ENCODE measurements around the gene NRXN3. TPM values are rescaled to one million over a fixed set of nuclear protein-coding genes. Genes with fewer than 3 reads are reported as not detected.

The NRXN3 gene
- total and polyA plus RNA-seq, 2 donors (not counting 1 experiment from before 2014, with no cell fraction given), result not detected

- POLR2A ChIA-PET, result no interaction called here
- TF ChIP-seq EZH2 (IDR thresholded peaks at IDR 0.05; ENCODE audit: borderline replicate concordance, insufficient read depth, low read depth, low read length, poor library complexity, severe bottlenecking), result no peak
- TF ChIP-seq CTCF (IDR thresholded peaks at IDR 0.05), result no peak
- Histone ChIP-seq H3K4me2 (replicated peaks; ENCODE audit: low read depth, low read length, poor library complexity, severe bottlenecking) (no peak overlapping the region), H3K9ac (ENCODE audit: low read length) (no peak overlapping the region), H3K4me1 (ENCODE audit: control insufficient read depth in 2 of 2, insufficient read depth in 2 of 2, low read length in 2 of 2) (no peaks in the 10 kb centered on the region), H3K9me3 (ENCODE audit: control extremely low read depth in 1 of 3, control insufficient read depth in 2 of 3, insufficient read depth in 1 of 3, low read length in 2 of 3) (no peaks in the 10 kb centered on the region), H4K20me1 (ENCODE audit: control insufficient read depth, insufficient read depth, low read length, poor library complexity, severe bottlenecking) (no peaks in the 10 kb centered on the region), H3K27me3 (replicated peaks in 1 of 4; ENCODE audit: control extremely low read depth in 1 of 4, control insufficient read depth in 3 of 4, insufficient read depth in 4 of 4, low read length in 3 of 4) (no peaks in the 10 kb centered on the region), H3K79me2 (ENCODE audit: control insufficient read depth, insufficient read depth, low read length) (no peaks in the 10 kb centered on the region), H2AFZ (ENCODE audit: insufficient read depth, low read depth, low read length, poor library complexity, severe bottlenecking) (no peak overlapping the region), H3K36me3 (replicated peaks in 1 of 2; ENCODE audit: control extremely low read depth in 1 of 2, control insufficient read depth in 1 of 2, extremely low read depth in 1 of 2, insufficient read depth in 2 of 2, low read length in 1 of 2) (no peaks in the 10 kb centered on the region), H3K27ac (ENCODE audit: low read length in 2 of 2) (no peak overlapping the region), H3K4me3 (ENCODE audit: control extremely low read depth in 1 of 5, extremely low read depth in 1 of 5, insufficient read depth in 1 of 5, low read depth in 2 of 5, low read length in 4 of 5) (no peak overlapping the region)
- intact Hi-C loops (cut with micrococcal nuclease), result no loop called here
- H3K27me3 Mint-ChIP-seq, result no peaks in the 10 kb centered on the region
- peaks cover 2% of the 10 kb centered on the region for H3K9me3 Mint-ChIP-seq (ENCODE audit: insufficient read depth)
- ATAC-seq (ENCODE audit: low read depth) (no peak), DNase-seq (no peak)
- no peak overlapping the region for H3K4me3 Mint-ChIP-seq
- CTCF ChIA-PET, result no interaction called here
- H3K27ac Mint-ChIP-seq, result no peak overlapping the region
- H3K4me1 Mint-ChIP-seq, result no peaks in the 10 kb centered on the region
- 6% methylated on average over 2 of the region's 3 CpGs for WGBS (ENCODE audit: insufficient coverage)
Measured at GRCh38 chr14:79028281-79028680, 858.1 kb downstream of the NRXN3 start.

GRCh38 chr14:79036441-79036840, 866.3 kb downstream of the NRXN3 start:
- Mint-ChIP-seq H3K9me3 (ENCODE audit: insufficient read depth) (peaks cover 5% of the 10 kb centered on the region), H3K27ac (no peak overlapping the region), H3K27me3 (no peaks in the 10 kb centered on the region), H3K4me3 (no peak overlapping the region), H3K4me1 (no peaks in the 10 kb centered on the region)
- Histone ChIP-seq H4K20me1 (ENCODE audit: control insufficient read depth, insufficient read depth, low read length, poor library complexity, severe bottlenecking) (no peaks in the 10 kb centered on the region), H3K79me2 (ENCODE audit: control insufficient read depth, insufficient read depth, low read length) (no peaks in the 10 kb centered on the region), H3K27ac (ENCODE audit: low read length in 2 of 2) (no peak overlapping the region), H3K27me3 (replicated peaks in 1 of 4; ENCODE audit: control extremely low read depth in 1 of 4, control insufficient read depth in 3 of 4, insufficient read depth in 4 of 4, low read length in 3 of 4) (no peaks in the 10 kb centered on the region), H3K36me3 (replicated peaks in 1 of 2; ENCODE audit: control extremely low read depth in 1 of 2, control insufficient read depth in 1 of 2, extremely low read depth in 1 of 2, insufficient read depth in 2 of 2, low read length in 1 of 2) (no peaks in the 10 kb centered on the region), H2AFZ (ENCODE audit: insufficient read depth, low read depth, low read length, poor library complexity, severe bottlenecking) (no peak overlapping the region), H3K4me1 (ENCODE audit: control insufficient read depth in 2 of 2, insufficient read depth in 2 of 2, low read length in 2 of 2) (no peaks in the 10 kb centered on the region), H3K4me2 (replicated peaks; ENCODE audit: low read depth, low read length, poor library complexity, severe bottlenecking) (no peak overlapping the region), H3K9me3 (ENCODE audit: control extremely low read depth in 1 of 3, control insufficient read depth in 2 of 3, insufficient read depth in 1 of 3, low read length in 2 of 3) (peaks cover 0 to 2% (median 0%) of the 10 kb centered on the region in 3 donors), H3K4me3 (ENCODE audit: control extremely low read depth in 1 of 5, extremely low read depth in 1 of 5, insufficient read depth in 1 of 5, low read depth in 2 of 5, low read length in 4 of 5) (no peak overlapping the region), H3K9ac (ENCODE audit: low read length) (no peak overlapping the region)
- 0% methylated on average over 3 of the region's 4 CpGs for WGBS (ENCODE audit: insufficient coverage)
- intact Hi-C loops (cut with micrococcal nuclease), result no loop called here
- ChIA-PET POLR2A (no interaction called here), CTCF (no interaction called here)
- TF ChIP-seq EZH2 (IDR thresholded peaks at IDR 0.05; ENCODE audit: borderline replicate concordance, insufficient read depth, low read depth, low read length, poor library complexity, severe bottlenecking), result no peak
- TF ChIP-seq CTCF (IDR thresholded peaks at IDR 0.05), result no peak
- ATAC-seq (ENCODE audit: low read depth) (no peak), DNase-seq (no peak)
